HG02759 (cell line): Measurements from ENCODE around the gene MEF2D.

Source experiments
- ATAC-seq: cut with Tn5 transposase; IDR thresholded peaks from one replicate; pipeline ENCODE4 v1.9.1; 2021; ENCODE audit warnings: mild to moderate bottlenecking, moderate library complexity; ENCODE audit not compliant: unreplicated experiment

Gene MEF2D

DNA sequence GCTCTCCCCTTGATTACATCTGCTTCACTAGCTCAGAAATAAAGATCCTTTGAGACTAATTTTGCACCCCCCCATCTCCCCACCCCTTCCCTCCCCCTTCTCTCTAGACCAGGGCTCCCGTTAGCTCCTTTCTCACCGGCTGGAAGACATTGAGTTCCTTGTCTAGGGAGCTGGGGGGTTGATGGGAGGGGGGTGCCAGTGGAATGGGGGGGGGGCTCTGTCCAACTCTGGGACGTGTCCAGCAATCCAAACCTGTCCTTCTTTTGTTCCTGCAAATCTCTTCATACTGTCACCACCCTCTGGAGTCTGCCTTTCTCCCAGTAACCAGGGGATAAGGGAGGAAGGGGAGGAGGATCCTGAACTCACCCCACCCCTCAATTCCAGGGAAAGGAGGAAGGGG, 69.7 kb downstream of the MEF2D start:
- no peak for ATAC-seq

DNA sequence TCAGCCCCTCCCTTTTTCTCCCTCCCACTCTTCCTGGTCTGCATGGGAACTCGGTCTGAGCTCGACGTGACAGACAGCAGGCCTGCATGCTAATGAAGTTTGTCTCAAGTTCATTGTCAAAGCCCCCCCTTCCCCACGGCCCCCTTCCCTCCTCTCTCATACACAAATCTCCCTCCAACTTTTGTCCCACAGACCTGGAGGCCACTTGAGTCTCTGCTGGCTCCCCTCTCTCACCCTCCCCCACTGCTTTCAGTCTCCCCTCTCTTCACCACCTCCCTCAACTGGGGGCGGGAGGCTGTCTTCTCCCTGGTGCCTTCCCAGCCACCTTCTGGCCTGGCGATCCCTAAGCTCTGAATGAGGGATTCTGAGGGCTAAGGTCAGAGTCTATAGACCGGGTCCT, 70.3 kb downstream of the MEF2D start:
- no peak for ATAC-seq

DNA sequence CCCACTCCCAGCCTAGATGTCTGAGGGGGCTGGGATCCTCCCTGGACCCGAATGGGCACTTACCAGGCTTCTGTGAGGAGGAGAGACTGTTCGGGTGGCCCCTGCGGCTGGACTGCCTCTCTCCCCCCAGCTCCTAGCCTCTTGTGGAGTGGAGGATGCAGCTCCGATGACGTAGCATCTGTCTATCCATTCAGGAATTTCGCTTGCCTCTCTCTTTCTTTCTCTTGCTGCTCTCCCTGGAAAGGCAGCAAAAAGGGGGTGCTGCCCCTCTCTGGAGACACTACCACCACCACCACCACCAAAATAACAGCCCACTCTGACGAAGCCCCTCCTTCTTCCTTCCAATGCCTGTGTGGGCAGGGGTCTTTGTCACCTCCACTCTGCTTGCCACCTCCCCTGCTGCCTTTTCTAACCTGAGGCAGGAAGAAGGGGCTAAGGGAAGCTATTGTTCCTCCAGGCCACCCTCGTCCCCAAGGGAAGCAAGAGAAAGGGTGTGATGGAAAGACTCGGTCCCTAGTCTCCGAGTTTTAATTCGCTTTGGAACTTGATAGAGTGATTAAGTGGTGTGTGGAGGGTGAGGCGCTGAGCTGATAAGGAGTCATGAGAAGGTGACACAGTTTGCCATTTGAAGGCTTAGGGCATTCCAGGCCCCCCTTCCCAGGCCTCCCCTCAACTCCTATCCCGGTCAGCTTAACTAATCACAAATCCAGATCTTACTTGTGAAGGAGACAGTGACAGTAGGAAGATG, 71.1 kb downstream of the MEF2D start:
- ATAC-seq = no peak

DNA sequence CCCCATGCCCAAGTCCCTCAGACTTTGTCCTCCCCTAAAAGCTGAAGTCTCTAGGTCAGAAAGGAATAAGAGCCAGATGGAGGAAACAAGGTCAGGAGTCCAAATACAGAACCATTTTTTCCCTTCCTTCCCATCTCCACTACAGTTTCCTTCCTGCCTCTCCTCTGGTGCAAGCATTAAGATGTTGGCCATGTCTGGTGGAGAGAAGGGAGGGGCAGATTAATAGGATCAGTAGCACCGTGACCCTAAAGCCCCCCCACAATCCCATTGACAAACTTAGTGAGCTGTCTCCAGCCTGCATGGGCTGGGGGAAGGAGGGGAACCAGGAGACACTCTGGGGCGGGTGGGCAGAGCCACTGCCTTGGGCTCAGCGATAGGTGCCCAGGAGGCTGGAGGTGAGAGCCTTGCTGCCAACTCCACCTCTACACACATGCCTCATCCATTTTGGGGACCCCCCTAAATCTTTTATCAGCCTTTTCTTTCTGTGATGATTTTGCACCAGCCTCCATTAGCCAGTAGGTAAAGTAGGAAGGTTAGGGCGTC, 71.8 kb downstream of the MEF2D start:
- ATAC-seq = no peak

DNA sequence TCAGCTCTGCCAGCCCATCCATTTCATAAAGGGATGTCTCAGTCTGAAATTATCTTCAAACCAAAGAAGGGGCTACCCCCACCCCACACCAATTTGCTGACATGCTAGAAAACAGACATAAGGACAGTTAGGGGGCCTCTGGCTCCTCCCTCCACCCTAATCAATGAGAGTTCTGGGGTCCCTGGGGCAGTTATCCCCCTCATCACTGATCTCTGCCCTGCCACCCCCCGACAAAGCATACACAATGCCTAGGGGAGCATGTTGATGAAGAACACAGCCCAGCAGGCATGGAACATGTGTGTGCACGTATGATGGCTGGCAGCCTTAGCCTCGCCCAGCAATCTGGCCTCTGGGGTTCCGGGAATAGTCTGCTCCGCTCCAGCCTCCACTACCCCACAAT, 72.6 kb downstream of the MEF2D start:
- no peak for ATAC-seq

DNA sequence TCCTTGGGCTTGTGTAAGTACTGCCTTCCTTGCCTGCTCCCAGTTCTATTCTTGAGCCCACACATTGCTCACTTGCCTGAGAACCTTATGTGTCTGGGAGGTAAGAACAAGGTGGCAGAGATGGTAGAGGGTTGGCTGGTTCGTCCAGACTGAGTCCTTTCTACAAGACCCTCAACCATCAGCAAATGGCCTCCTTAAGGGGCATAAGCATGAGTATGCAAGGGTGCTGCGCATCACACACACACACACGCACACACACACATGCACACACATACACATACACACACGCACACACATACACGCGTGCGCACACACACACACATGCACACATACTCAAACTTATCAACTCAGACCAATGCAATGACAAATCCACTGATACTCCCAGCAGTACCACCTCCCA, 74.6 kb downstream of the MEF2D start:
- no peak for ATAC-seq

DNA sequence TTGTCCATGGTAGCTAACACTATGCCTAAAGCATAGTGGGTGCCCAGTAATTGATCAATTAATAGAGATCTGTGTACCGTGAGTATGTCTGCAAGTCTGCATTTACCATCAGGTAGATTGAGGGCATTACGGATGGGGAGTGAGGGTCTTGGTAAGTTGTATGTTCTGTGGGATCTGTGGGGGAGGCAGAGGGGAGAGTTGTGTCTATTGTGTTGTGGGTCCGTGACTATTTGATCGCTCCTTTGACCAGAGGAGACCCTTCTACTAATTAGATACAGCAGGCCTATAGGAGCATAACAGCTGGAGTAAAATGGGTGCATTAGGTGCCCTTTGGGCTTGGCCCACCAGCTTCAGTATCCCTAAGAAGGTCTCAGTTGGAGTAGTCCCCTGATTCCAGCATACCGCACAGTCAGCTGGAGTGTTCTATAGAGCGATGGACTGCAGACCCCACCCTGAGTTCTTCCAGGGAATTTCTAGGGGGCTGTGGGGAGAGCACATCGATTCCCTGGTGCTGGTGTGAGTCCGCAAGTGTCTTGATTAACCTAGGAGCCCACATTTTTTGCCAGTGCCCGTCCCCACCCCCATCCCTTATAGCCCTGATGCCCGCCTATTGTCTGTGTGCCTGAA, 75.7 kb downstream of the MEF2D start:
- ATAC-seq = no peak

DNA sequence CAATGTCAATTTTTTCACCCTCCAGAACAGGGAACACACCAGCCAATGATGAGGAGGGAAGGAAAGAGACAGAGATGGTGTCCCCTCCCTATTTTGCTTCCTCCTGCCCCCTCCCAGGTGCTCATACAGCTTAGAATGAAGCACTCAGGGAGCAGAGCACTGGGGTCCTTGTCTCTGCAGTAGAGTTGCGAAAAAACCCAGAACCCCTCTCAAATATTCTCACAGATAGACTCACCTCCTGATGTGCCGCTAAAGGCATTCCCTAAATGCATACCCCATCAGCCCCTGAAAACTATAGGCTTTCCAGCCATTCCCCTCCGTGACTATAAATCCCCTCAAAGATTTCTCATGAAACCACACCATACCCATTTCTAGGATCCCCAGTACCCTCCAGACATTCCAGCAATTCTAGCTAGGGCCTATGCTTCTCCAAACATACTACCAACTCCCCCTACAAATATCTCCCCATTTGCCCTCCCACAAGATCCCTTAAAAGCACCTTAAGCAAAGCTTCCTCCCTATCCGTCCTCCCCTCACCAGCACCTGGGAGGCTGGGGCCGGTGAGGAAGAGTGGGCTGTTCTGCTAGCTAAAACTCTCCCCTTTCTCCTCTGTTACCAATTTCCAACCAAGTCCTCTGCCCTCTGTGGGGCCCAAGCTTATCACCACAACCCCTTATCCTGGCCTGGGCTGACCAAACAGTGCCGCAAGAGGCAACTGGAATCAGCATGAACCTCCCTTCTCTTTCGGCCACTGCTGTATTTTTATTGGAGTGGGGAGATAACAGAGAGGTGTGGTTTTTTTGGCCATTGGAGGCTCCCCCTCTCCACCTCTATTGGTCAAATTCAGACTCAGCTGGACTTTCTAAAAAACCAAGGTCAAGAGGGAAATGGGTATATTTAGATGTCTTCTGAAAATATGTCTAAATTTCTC, 76.9 kb downstream of the MEF2D start:
- ATAC-seq = no peak

DNA sequence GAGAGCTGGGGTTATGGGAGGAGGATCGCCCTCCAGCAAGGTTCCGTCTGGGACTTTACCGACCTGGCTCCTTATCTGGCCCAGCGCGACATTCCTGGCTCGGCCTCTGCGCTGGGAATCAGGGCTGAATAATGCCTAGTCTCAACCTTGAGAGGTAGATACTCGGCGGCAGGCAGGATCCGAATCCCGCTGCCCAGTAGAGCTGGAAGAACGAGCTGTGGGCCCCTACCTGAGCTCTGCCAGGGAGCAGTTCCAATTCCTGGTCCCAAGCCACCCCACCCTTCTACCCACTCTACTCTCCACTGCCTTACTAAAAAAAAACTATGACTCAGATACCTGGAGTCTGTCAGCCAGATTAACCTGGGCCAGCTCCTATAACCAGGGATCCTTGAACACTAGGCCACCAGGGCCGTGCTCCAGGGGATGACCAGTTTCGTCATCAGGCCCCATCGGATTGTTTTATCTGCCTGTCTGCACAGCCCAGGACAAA, 77.9 kb downstream of the MEF2D start:
- ATAC-seq = no peak

DNA sequence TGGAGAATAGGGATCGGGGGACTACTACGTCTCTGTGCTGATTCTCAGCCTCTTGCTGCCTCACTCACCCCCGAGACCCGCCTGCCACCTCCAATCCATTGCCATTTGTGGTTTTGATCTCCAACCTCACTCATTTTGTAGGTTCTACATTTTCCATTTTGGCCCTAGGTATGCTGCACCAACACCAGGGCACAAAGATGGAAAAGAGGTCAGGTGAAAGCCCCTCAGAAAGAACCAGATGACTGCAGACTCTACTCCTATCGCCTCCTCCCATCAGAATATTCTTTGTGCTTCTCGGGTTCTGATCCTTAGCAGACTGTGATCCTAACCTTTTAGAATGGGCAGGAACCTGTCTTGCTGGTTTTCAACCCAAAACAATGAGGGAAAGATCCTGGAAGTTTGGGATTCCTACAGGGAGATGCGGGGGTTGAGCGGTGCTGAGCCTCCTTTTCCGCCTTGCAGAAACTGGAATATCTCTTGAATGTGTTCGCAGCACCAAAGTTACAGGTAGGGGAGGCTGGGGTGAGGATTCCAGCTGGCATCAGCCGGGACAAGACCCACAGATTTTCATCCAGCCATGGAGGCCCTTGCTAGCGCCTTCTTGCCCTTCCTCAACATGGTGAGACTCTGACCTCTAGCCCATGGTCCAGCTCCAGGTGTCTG, 78.5 kb downstream of the MEF2D start:
- ATAC-seq = no peak

DNA sequence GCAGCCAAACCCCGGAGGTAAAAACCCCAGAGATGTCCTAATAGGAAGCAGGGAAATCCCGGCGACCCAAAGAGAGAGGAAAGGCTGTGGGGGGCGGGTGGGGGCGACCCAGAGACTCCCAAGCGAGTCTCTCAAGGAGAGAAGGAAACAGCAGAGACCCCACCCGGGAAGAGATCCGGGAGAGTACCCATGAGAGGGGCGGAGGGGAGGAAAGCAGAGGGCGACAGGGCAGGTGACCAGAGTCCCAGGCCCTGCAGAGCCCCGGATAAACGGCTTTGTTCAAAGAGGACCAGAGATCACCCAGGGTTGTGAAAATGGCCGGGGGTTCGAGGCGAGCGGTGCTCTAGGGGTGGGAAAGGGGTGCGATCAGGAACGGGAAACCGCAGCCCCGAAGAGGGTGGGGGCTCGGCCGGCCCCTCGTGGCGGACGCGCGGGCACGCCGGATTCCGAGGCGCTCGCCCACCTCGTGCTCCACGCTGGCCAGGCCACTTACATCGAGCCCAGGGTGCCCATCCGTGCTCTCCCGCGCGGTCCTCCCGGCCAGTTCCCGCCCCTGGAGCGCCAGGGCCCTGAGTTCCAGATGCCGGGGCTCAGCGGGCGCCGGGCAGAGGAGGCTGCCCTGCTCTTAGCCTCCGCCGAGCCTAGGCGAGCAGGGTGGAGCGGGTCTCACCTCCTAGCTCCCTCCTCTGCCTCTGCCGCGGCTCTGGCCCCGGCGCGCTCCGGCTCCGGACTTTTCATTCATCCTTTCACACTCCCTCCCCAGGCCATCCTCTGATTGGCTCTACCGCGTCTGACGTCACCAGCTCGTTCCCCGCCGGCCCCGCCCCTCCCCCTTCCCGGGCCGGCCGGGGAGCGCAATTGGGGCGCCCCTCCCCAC, 79.3 kb downstream of the MEF2D start:
- peak; percentile 82 for ATAC-seq

DNA sequence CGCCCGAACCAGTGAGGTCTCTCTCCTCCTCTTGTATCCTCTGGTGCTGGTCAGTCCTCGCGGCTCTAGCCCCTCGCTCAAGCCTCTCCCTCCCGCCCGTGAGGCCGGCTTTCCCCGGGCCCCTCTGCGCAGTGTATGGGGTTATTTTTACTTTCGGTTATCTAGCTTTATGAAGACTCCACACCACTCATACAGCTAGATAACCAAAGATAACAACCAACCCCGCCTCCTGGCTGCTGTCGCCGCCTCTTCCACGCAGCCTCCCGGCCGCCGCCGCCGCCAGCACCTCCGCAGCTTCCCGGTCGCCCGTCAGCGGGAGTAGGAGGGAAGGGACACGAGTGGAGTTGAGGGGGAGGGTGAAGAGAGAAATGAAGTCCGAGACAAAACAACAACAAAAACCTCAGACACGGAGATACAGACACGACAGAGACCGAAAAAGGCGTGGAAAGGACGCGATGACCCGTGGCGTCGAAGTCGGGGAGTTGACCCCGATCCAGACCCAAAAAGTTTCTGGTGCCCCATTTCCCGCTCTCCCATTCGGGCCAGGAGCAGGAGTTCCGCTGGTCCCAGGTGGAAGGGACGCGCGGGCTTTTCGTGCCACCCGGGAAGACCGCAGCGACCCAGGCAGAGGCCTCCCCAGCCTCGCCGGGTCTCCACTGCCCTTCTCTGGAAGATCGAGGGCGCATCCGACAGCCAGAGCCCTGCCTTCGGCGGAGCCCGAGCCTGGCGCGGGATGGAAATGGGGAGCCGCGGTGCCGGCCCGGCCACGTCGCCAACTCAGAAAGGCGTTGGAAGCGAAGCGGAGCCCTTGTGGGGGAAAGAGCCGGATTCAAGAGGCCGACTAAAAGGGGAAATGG, 80.1 kb downstream of the MEF2D start:
- ATAC-seq = peak; percentile 36

DNA sequence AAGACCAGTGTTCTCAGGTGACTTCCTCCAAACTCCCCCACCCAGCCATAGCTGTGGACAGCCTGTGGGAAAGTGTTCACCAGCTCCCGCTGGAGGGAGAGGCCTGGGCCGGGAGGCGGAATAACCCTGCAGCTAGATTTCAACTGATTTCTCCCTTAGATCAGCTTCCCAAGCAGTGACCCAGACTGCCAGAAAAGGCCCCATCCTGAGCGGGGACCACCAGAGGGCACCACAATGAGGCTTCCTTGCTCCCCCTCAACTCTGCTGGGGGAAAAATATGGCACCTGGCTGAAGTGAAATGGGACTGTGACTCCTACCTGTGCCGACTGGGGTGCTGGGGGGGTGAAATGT, 80.7 kb downstream of the MEF2D start:
- ATAC-seq = peak; percentile 15

DNA sequence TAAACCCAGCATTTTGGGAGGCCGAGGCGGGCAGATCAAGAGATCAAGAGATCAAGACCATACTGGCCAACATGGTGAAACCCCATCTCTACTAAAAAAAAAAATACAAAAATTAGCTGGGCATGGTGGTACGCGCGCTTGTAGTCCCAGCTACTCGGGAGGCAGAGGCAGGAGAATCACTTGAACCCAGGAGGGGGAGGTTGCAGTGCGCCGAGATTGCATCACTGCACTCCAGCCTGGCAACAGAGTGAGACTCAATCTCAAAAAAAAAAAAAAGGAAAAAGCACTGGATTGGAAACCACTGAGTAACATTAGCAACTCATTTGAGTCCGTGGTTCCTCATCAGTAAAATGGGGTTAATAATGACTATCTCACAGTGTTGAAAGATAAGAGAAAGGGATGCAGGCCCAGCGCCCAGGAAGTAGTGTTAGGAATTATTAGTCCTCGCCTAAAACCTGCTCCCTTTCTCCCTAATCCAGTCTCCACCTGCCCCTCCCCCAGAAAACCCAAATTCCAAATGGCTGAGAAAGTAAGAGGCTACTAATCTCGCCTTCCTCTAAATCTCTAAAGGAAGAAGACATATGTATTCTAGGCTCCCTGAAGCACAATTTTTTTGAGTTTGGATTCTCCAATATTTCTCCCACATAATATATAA, 82.0 kb downstream of the MEF2D start:
- no peak for ATAC-seq

DNA sequence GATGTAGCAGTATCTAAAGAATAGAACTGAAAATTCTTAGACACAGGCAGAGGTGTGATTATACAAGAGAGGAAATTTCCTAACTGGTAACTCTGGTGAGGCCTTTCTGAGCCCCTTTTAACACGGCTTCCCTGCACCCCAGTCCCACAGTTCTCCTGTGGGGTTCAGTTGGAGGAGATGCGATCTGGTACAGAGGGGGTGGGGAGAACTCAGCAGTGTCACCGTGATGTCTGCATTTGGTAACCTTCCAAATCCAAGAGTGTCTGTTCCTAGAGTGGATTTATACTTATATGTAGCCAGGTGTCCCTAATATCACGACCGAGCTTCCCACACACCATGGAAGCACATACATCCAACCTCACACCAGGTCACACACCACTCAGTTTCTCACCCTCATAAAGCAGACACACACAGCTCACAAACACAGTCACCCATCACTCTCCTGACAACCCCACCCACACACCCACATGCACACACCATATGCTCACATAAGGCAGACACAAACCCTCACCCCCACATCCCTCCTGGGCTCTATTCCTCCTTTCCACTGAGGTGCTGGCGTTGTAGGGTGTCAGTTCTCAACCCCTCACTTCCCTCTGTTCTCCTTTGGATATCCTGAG, 83.1 kb downstream of the MEF2D start:
- no peak for ATAC-seq

DNA sequence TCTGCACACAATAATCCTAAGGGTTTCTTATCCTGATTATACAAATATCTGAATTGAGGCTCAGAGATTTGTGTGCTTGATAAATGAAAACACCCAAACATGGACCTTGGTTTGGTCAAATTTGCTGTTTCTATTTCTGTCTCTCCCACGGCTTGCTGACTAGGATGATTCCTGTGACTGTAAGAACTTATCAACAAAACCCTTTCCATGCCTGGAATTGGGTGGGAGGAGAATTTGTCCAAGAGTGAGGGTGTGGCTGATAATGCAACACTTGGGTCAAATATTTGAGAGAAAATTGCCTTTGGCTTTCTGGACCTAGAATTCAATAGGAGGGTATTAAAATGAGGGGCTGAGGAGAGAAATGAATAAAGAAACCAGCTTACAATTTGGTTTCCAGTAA, 83.6 kb downstream of the MEF2D start:
- no peak for ATAC-seq

DNA sequence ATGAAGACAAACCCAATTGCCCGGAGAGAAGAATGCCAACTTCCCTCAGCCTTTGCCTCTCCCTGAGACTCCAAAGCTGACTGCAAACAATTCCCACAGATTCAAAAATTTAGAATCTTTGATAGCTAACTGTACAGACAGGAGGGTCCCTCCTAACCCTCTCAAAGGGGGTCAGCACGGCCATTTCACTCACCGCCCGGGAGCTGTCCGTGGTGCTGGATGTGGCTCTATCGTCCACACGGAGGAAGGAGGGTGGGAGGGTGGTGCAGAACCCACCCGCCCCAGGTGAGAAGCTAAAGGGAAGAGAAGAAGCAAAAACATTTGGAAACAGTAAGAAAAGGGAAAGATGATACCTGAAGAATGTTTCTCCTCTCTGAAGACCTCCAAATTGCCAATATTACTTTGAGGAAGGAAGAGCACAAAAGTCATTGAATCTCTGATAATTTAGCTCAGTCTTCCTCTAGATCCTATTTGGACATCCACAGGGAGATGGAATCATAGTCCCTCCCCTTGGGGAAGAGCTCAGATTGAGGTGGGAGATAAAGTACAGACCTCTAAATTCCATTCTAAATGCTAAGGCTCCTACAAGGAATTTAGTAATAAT, 86.0 kb downstream of the MEF2D start:
- ATAC-seq = no peak
